Cortex of kidney (tissue), 1 donor: ENCODE results near the gene ITLN1.
"Not testable (repeated sequence)": the region's sequence is repeated elsewhere in the genome, so short reads cannot be mapped to it uniquely, and the experiment has no call there.

ENCODE experiments used
- DNase-seq: peaks from one replicate; lab custom pipeline; 2025; lab: John Stamatoyannopoulos, UW

Gene ITLN1

DNA sequence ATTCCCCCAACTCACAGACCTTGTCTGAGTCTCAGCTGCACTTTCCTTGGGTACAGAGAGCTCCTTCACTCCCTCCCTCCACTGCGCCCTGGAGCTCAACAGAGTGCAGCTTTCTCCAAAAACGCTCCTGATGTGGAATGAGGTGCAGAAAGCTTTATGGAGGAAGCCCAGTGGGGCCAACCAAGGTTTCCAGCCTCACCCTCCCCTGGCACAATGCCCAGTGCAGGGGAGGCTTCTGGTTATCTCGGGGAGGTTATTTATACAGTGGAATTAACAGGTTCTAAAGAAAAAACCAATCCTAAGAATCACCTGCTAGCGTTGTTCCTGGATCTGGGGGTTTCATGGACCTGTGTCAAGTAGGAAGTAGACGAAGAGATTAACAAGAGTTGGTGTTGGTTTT lies at the start of gene ITLN1:
Gene ITLN1 (minus strand): TSS at position 139 of the 400 bp plus-strand sequence. CDS start 303 bp downstream, outside the sequence.
- no peak for DNase-seq

DNA sequence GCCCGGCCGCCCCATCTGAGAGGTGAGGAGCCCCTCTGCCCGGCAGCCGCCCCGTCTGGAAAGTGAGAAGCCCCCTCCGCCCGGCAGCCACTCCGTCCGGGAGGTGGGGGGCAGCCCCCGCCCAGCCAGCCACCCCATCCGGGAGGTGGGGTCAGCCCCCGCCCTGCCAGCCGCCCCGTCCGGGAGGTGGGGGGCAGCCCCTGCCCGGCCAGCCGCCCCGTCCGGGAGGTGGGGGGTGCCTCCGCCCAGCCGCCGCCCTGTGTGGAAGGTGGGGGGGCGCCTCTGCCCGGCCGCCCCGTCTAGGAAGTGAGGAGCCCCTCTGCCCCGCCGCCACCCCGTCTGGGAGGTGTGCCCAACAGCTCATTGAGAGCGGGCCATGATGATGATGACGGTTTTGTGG lies 48.3 kb upstream of the ITLN1 start:
- DNase-seq: not testable (repeated sequence)

DNA sequence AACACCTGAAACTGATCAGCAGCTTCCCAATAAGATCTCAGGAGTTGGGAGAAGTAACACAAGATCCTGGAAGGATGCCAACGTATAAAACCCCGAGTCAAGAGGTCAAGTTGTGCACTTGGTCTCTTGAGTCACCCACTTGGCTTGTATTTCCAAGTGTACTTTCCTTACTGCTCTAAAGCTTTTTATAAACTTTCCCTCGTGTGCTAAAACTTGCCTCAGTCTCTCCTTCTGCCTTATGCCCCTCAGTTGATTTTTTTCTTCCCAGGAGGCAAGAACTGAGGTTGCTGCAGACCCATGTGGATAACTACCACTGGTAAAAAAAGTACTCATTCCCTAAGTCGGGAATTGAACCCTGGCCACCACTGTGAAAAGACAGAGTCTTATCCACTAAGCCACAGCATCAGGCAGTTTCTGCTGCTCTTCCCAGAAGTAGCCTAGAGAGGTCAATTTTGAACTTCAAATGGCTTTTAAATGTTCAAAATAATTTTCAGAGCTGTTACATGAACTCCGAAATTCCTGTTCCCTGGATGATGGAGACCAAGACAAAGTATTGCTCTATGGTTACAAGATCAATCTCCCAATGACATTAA lies 40.8 kb upstream of the ITLN1 start:
- DNase-seq: no peak

DNA sequence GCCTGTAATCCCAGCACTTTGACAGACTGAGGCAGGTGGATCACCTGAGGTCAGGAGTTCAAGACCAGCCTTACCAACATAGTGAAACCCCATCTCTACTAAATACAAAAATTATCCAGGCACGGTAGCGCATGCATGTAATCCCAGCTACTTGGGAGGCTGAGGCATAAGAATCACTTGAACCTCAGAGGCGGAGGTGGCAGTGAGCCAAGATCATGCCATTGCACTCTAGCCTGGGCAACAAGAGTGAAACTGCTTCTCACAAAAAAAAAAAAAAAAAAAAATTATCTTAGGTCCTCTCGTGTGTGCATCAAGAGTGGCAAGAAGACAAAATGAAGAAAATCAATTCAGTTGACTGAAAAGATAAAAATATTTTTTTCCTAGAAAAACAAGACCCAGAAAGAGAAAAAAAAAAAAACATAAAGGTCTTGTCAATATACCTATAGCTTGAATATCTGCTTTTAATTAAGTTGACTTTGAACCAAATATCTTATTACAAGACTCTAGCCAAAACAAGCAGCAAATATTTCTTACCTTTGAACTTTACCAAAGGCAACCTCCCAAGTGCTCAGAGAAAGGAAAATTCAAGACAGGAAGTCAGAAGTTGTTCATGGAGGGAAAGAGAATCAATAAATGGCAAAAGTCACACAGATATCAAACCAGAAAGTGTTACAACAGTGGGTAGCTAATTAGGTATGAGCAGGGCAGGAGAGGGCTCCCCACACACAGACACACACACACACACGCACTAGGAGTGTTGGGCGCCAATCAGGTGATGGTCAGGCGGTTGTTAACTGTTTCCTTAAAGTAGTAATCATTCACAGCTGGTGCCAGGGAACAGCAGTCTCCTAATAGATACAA lies 40.0 kb upstream of the ITLN1 start:
- no peak for DNase-seq

DNA sequence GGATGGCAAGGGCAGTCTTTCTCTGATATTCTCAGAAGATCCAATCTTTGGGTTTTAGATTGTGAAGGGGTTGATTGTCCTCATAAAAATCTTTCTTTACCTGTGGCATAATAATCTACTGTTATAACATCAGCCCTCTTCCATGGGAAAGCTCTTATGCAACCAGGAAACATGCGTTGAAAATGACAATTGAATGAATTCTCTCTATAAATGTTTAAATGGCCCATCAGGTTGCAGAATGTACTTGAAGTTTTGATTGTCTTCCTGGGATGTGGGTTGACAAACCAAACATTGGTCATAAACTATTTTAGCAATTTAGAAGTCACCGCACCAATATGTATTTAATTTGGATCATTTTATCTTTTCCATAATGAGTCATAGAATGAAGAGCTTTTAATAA lies 31.7 kb upstream of the ITLN1 start:
- no peak for DNase-seq

DNA sequence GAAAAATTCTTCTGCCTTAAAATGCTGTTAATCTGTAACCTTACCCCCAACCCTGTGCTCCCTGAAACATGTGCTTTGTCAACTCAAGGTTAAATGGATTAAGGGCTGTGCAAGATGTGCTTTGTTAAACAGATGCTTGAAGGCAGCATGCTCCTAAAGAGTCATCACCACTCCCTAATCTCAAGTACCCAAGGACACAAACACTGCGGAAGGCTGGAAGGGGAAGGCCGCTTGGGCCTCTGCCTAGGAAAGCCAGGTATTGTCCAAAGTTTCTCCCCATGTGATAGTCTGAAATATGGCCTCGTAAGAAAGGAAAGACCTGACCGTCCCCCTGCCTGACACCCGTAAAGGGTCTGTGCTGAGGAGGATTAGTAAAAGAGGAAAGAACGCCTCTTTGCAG lies 28.2 kb upstream of the ITLN1 start:
- not testable (repeated sequence) for DNase-seq

DNA sequence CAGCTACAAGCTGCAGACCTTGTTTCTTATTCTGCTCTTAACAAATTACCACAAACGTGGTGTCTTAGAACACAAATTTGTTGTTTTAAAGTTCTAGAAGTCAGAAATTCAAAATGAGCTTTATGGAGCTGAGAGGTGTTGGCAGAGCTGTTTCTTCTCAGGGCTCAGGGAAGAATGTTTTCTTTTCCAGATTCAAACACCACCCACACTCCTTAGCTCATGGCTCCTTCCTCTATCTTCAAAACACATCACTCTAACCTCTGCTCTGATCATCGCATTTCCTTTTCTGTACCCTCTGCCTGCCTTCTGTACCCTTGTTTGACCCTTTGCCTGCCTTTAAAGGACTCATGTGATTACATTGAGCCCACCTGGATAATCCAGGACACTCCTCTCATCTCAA lies 26.9 kb upstream of the ITLN1 start:
- no peak for DNase-seq

DNA sequence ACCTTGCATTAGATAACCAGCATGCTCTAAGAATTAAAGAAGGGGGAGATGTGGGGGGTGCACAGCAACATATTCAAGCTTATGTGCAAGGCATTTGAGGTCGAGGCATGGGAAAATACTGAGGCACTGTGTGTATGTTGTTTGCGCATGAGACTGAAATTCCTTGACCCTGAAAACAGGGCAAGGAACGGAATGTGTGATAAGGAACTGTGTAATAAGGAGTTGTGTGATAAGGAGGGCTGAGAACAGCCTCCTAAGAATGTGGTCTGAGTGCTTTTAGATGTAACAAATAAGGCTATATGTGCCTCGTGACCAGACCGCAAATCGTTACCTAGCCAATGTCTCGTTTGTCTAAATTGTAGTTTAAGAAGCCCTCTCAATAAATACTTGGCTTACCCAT lies 26.5 kb upstream of the ITLN1 start:
- DNase-seq: no peak

DNA sequence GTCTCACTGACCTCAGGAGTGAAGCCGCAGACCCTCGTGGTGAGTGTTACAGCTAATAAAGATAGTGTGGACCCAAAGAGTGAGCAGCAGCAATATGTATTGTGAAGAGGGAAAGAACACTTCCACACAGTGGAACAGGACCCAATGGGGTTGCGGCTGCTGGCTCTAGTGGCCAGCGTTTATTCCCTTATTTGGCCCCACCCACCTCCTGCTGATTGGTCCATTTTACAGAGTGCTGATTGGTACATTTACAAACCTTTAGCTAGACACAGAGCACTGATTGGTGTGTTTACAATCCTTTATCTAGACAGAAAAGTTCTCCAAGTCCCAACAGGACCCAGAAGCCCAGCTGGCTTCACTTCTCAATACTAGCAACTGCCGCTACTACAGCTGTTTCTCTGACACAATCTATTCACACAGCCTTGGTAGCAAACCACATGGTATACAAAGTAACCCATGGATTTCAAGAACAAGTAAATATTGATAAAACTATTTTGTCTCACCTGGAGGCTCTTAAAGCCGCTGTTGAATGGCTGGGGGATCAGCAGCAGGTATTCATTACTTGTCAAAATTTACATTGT lies 25.3 kb upstream of the ITLN1 start:
- no peak for DNase-seq

DNA sequence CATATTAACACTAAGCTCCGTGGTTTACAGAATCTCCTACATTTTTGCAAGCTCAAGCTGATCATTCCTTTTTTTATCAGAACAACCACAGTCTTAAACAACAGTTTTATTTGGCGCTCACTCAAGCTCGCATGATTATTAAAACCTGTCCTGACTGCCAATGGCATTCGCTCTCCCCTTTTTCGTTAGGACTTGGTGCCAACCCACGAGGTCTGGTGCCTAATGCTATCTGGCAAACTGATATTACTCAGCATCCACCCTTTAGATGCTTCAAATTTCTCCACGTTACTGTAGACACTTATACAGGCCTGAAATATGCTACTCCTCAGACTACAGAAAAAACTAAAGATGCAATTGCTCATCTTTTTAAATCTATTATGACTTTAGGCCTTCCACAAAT lies 23.0 kb upstream of the ITLN1 start:
- no peak for DNase-seq

DNA sequence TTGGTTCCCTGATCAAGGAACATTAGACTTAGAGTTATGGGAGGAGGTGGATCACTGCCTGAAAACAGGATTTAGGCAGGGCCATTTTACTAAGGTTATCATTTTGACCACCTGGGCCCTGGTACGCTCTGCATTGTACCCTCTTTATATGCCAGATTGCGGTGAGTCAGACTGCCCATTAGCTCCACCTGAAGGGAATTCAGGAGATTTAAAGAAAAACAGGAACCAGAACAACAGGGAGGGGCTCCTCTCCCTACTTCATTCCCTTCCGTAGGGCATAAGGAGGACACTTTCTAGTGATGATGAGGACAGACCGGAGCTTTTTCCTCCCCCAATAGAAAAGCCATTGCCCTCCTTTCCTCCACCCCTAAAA lies 20.6 kb upstream of the ITLN1 start:
- DNase-seq: no peak

DNA sequence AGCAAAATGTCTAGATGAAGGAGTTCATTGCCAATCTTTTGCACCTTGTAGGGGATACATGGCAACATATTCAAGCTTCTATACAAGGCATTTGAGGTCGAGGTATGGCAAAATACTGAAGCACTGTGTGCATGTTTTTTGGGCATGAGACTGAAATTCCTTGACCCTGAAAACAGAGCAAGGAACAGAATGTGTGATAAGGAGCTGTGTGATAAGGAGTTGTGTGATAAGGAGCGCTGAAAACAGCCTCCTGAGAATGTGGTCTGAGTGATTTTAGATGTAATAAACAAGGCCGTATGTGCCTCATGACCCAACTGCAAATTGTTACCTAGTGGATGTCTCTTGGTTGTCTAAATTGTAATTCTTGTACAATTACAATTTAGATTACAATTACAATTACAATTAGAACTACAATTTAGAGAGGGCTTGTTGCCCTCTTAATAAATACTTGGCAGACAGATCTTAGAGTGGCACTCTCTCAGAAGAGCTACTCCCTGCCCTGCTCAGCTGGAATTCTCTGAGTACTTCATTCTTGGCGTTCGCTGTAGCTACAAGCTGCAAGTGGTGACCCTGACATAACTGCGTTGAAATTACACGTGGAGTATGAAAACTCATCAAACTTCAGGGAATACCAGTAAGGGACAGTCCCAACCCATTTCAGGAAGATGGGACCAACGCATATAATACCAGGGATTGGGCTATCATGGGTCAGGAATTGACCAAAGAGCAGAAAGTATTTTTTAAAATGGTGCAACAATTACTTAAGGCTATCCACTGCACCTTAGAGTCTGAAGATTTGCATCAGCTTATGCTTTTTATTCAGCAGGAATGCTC lies 20.0 kb upstream of the ITLN1 start:
- no peak for DNase-seq

DNA sequence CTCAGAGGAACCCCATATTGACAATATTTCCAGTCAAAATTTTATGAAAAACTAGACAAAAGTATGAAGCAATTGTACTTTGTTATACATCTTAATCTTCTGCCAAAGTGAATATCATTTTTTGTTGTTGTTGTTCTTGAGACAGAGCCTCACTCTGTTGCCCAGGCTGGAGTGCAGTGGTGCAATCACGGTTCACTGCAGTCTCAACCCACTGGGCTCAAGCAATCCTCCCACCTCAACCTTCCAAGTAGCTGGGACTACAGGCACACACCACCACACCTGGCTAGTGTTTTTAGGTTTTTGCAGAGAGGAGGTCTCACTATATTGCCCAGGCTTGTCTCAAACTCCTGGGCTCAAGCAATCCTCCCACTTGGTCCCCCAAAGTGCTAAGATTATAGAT lies 17.3 kb upstream of the ITLN1 start:
- not testable (repeated sequence) for DNase-seq

DNA sequence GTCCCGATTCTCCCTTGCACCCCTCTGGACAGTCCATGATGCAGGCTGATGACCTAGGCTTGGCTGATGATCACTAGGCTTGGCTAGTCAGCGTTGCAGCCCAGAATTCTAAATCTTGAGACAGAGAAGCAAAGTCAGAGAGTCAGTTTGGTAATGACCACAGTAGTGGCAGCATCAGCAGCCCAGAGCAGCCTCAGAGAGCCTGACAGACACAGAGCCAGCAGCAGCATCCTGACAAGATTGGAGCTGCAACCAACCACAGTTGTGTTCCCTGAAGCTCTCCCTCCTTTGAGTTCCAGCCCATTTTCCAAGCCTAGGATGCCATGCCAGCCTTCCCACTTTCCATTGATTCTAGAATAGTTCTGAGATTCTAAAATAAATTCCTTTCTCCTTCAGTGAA lies 16.8 kb upstream of the ITLN1 start:
- DNase-seq: no peak

DNA sequence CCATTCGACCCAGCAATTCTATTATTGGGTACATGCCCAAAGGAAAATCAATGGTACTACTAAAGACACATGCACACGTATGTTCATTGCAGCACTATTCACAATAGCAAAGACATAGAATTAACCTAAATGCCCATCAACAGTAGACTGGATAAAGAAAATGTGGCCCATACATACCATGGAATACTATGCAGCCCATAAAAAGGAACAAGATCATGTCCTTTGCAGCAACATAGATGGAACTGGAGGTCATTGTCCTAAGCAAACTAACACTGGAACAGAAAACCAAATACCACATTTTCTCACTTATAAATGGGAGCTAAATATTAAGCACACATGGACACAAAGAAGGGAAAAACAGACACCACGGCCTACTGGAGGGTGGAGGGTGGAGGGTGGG lies 15.7 kb upstream of the ITLN1 start:
- not testable (repeated sequence) for DNase-seq

DNA sequence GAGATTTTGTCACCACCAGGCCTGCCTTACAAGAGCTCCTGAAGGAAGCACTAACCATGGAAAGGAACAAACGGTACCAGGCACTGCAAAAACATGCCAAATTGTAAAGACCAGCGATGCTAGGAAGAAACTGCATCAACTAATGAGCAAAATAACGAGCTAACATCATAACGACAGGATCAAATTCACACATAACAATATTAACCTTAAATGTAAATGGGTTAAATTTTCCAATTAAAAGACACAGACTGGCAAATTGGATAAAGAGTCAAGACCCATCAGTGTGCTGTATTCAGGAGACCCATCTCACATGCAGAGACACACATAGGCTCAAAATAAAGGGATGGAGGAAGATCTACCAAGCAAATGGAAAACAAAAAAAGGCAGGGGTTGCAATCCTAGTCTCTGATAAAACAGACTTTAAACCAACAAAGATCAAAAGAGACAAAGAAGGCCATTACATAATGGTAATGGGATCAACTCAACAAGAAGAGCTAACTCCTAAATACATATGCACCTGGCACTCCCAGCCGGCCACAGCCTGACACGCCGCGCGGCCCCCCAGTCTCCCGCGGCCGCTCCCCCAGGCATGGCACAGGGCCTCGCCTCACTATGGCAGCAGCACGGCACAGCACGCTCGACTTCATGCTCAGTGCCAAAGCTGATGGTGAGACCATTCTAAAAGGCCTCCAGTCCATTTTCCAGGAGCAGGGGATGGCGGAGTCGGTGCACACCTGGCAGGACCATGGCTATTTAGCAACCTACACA lies 9.6 kb upstream of the ITLN1 start:
- DNase-seq: not testable (repeated sequence)

DNA sequence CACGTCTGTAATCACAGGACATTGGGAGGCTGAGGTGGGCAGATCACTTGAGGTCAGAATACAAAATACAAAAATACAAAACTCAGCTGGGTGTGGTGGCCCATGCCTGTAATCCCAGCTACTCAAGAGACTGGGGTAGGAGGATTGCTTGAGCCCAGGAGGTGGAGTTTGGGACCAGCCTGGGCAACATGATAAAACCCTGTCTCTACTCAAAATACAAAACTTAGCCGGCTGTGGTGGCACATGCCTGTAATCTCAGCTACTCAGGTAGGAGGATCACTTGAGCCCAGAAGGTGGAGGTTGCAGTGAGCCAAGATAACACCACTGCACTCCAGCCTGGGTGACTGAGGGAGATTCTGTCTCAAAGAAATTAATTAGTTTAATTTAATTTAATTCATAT lies 6.5 kb upstream of the ITLN1 start:
- no peak for DNase-seq

DNA sequence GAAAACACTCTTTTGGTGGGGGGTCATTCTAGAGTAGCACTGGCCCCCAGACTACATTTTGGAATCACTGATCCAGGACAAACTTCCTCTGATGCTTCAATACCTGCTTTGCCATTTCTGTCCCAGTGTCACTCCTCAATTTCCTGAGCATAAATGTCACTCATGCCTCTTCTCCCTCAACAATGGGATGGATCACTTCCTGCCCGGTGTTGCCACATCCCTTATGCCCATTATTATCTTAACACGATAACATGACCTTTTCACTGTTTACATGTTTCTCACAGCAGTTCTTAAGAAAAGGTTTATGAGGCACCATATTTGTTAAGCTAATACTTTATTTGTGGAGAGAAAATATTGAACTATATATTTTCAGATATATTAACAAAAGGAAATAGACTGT lies 3.9 kb upstream of the ITLN1 start:
- no peak for DNase-seq

DNA sequence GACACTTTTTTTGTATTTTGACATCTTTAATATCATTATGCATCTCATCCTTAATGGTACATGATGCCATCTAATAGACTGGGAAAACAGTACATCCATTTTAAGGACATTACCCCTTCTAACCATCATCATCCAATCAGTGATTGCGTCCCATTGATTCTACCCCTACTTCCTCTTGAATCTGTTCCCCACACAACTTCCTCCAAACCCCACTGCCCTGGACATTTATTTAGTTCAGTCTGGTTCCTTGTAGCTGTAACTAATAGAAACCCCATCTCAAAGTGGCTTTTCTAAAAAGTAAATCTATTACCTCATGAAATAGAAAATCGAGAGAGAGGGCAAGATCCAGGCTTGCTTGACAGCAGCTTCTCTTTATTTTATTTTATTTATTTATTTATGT lies 2.1 kb upstream of the ITLN1 start:
- DNase-seq: no peak

DNA sequence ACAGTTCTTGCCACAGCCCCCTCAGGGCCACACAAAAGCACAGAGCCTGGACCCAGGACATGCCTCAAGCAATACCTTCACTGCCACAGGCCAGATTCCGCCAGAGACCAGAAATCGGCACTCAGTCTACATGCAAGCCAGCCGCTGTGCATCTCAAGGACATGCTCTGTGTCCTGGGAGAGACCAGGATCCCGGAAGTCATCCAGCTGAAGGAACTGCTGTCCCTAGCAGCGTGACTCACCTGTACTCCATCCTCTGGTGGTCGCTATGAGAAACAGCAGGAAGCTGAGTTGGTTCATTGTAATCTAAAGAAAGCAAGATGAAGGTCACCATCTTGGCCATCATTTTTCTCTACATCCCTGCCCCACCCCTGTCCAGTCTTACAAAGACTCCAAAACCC lies 401 bp downstream of the ITLN1 start:
- DNase-seq: no peak

DNA sequence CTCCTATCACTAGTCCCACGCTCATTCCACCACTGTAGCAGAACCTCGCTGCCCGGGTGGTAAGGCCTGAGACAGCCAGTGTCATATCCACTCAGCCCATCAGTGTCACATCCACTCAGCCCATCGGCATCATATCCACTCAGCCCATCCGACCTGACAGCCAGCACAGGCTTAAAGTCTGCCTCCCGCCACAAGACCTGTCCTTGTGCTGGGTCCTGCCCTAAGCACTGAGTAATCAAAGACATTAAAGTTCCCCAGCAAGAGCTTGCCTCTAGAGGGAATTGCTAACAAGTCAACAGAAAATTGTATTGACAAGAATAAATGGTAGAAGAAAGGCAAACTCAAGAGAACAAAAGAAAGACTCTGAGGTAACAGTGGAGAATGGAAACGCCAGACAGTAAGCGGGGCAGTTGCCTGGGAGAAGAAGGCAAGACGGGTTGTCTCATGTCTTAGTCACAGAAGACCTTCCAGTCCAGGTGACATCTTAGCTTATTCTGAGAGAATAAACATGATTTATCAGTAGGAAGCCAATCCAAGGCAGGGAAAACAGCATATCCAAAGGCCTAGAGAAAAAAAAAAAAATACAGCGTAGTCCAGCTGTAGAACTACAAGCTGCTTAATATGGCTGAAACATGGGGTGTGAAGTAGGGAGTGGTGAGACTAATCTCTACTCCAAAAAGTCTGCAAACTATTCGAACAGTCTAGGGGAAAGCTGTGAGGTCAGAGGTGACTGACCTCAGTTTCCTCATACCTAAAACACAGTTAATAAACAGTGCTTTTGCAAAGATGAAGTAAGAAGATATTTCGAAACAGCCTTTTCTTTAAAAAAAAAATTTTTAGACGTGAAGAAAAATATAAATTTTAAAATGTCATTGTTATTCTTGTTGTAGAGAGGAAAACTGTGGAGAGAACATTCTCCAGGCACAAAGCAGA lies 1.1 kb downstream of the ITLN1 start:
- DNase-seq: no peak
